GM10847 (cell line): ENCODE data around the gene LTC4S.

ENCODE experiments used
- POLR2A ChIP-seq: IDR thresholded peaks from 2 replicates; pipeline ENCODE4 v1.6.1; 2011; ENCODE audit not compliant: insufficient read length; ENCODE audit errors: extremely low read depth

The LTC4S gene

DNA sequence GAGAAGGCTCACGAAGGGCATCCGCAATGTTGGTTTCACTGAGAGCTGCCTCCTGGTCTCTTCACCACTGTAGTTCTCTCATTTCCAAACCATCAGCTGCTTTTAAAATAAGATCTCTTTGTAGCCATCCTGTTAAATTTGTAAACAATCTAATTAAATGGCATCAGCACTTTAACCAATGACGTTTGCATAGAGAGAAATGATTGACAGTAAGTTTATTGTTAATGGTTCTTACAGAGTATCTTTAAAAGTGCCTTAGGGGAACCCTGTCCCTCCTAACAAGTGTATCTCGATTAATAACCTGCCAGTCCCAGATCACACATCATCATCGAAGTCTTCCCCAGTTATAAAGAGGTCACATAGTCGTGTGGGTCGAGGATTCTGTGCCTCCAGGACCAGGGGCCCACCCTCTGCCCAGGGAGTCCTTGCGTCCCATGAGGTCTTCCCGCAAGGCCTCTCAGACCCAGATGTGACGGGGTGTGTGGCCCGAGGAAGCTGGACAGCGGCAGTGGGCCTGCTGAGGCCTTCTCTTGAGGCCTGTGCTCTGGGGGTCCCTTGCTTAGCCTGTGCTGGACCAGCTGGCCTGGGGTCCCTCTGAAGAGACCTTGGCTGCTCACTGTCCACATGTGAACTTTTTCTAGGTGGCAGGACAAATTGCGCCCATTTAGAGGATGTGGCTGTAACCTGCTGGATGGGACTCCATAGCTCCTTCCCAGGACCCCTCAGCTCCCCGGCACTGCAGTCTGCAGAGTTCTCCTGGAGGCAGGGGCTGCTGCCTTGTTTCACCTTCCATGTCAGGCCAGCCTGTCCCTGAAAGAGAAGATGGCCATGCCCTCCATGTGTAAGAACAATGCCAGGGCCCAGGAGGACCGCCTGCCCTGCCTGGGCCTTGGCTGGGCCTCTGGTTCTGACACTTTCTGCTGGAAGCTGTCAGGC is 43.6 kb downstream of the LTC4S start:
- TF ChIP-seq POLR2A: no peak

DNA sequence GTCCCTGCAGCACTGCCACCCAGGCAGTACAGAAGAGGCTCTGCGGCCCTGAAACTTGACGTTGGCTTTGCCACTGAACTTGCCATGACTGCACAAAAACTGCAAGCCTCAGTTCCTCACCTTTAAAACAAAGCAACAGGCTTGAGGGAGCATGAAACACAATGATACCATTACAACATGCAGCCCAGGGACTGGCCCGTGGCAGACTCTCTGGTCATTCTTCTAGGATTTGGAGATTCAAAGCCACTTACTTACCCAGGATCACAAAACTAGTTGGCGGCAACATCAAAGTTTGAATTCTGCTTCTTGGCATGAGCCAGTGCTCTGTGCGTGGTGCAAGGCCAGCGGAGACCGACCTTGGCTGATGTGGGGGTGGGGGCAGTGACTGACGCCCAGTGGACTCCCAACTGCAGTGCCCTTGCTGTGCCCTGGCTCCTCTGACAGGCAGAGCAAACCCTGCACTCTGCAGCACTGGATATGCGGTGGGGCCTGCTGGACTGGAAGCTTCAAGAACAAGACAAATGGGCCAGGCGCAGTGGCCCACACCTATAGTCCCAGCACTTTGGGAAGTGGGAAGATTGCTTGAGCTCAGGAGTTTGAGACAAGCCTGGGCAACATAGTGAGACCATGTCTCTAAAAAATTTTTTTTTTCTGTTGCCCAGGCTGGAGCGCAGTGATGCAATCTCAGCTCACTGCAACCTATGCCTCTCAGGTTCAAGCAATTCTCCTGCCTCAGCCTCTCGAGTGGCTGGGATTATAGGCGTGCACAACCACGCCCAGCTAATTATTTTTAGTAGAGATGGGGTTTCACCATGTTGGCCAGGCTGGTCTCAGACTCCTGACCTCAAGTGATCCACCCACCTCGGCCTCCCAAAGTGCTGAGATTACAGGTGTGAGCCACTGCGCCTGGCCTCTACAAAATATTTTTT is 45.8 kb downstream of the LTC4S start:
- TF ChIP-seq POLR2A: no peak

DNA sequence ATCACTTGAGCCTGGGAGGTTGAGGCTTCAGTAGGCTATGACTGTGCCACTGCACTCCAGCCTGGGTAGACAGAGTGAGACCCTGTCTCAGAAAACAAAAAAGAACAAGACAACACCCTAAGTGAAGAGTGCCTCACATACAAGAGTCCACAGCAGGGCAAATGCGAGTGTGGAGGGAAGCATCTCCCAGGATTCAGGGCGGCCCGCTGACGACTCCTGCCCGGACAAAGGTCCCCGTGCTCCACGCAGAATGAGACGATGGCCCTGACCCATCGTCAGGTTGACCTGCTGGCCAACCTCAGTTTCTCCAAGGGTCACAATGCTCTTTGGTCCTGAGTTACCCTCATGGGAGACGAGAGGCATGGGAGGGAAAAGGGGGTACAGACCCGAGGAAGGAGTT is 46.5 kb downstream of the LTC4S start:
- TF ChIP-seq POLR2A: no peak

DNA sequence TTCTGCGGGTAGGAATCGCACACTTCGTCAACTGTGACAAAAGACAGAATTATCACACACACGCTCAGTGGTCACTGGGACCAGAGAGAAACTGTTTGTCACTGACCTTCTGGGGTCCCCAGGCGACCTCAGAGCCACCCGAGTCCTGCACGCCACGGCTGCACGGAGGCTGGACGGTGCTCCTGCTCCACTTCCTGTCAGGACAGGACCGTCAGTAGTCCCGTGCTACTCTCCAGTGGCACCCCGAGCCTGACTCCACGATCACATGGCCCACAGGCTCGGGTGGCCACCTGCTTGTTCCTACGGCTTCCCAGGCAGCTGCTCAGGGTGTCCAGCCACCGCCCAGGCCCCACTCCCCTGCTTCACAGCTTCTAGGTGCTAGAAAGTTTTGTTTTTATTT is 47.0 kb downstream of the LTC4S start:
- TF ChIP-seq POLR2A: no peak

DNA sequence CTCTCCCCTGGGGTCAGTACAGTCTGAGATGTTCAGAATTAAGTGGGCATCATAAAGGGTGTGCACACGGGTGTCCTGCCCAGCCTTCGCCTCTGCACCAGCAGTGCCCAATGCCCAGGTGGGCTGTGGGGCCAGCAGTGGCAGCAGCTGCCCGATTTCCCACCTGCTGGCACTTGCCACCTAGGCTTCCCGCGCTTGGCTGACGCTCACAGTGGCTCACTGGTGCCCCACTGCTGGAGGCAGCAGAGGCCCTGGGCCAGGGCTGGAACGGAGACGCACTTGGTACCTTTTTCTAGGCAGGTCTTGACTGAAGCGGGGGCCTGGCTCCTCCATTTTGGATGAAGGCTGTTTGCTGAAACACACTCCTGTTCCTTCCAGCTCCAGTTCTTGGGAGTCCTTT is 47.8 kb downstream of the LTC4S start:
- no peak for TF ChIP-seq POLR2A
